22Rv1 (cell line): Measurements from ENCODE around the gene CD320.

ENCODE experiments used
- CTCF ChIP-seq: fragments of 450-650 bp; IDR thresholded peaks from 2 replicates; pipeline ENCODE4 v1.5.1; 2017; ENCODE audit warnings: mild to moderate bottlenecking
- ZFX ChIP-seq: fragments of 450-650 bp; IDR thresholded peaks from 2 replicates; pipeline ENCODE4 v1.6.1; 2017; ENCODE audit warnings: antibody characterized with exemption, borderline replicate concordance

GRCh38 chr19:8329996-8330395 lies 21.8 kb upstream of the CD320 start:
- TF ChIP-seq CTCF (no peak), ZFX (no peak)
